Activated T-cell treated with anti-CD3 and anti-CD28 coated beads for 1 hour (primary cell): ENCODE measurements around the gene CD300LF.

Experiments used
- DNase-seq: peaks from one replicate; pipeline ENCODE4 v3.0.0-alpha.2; 2020; ENCODE audit warnings: low read depth

The CD300LF gene

DNA sequence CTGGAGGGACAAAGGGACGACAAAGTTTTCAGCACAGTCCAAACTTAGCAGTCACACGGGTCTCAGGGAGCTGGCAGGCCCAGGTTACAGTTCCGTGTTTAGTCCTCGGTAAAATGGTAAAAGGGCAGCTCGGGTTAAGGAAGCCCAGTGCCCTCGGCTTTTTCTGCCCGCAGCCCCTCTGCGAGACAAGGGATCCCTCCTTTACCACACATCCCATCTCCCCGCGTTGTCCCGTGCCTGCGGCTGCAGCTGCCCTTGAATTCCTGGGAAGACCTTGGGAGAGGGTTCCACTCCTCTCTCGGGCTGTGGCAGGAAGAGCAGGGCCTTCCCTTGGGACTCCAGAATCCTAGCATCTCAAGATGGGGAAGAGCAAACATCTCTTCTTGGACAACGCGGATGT, 17.1 kb upstream of the CD300LF start:
- no peak for DNase-seq

DNA sequence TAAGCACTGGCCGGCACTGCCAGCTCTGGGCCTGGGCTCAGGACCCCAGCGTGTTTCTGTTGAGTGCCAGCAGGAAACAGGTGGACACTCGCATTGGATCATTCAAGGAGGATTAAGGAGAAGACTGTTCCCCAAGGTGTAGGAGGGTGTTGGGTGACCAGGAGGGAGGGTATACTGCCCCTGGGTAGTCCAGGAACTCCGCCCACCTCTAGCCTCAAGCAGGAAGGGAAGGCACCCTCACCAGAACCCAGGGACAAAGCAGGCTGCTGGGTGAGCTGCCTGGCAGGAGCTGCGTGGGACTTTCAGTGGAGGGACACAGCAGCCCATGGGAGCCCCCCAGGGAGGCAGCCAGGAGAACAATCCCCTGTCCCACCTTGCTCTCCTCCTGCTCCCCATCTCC, 16.6 kb upstream of the CD300LF start:
- no peak for DNase-seq

DNA sequence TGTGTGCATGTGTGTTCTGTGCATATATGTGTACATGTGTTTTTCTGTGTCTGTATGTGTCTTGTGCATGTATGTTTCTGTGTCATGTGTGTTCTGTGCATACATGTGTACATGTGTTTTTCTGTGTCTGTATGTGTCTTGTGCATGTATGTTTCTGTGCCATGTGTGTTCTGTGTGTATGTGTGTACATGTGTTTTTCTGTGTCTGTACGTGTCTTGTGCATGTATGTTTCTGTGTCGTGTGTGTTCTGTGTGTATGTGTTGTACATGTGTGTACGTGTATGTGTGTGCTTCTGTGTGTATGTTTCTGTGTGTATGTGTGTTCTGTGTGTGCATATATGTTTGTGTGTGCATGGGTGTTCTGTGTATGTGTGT, 16.0 kb upstream of the CD300LF start:
- DNase-seq: no peak

DNA sequence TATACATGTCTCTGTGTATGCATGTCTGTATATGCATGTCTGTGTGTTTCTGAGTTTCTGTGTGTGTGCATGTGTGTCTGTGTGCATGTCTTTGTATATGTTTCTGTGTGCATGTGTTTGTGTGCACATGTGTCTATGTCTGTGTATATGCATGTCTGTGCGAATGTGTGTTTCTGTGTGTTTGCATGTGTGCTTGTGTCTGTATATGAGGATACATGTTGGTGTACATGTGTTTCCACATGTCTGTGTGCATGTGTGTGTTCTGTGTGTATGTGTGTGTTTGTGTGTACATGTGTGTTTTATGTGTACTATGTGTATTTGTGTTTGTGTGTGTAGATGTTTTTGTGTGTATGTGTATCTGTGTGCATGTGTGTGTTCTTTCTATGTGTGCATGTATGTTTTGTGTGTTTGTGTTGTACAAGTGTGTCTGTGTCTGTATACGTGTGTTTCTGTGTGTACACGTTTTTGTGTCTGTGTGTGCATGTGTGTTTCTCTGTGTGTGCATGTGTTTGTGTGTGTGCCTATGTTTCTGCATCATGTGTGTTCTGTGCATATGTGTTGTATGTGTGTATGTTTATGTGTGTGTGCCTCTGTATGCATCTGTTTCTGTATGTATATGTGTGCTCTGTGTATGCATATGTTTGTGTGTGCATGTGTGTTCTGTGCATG, 15.4 kb upstream of the CD300LF start:
- no peak for DNase-seq

DNA sequence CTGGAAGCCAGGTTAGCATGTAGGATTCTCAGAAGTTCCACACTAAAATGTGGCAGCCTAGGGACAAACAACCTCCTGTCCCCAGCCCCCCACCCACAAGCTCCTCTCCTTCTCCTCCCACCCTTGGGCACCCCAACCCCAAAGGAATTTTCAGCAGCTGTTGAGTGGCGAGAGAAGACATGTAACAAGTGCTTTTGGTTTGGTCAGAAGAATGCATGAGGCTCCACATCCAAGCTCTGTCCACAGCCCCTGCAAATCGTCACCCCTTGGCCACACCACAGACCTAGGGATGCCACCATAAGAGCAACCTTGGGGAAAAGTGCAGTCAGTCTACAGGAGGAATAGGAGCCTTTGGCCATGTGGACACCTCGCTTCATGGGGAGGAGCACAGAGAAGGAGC, 12.4 kb upstream of the CD300LF start:
- no peak for DNase-seq

DNA sequence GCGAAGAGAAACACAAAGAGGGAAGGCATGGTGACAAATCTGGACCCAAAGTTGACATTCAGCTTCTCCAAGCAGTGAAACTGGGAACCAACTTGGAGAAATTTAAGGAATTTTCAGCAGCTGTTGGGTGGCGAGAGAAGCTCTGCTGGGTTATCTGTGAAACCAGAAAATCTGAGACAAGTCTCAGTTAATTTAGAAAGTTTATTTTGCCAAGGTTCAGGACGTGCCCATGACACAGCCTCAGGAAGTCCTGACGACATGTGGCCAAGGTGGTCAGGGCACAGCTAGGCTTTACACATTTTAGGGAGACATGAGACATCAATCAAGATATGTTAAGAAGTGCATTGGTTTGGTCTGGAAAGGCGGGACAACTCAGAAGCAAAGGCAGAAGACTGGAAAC, 11.2 kb upstream of the CD300LF start:
- no peak for DNase-seq

DNA sequence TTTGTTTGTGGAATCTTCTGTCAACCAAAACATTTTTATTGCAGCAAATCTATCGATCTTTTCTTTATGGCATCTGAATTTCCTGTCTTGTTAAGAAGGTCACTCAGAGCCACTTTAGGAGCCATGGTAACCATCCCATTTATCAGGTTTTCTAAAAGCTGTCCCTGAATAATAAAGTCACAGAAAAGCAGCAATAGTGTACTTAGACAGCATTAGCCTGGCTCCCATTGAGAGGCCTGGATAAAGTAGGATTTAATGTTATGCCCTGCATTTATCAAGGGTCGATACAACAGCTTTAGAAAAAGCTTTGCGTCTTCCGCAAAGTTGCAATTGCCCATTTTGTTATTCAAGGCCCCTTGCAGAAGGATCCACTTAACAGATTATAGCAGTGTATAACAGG, 10.1 kb upstream of the CD300LF start:
- DNase-seq: no peak

DNA sequence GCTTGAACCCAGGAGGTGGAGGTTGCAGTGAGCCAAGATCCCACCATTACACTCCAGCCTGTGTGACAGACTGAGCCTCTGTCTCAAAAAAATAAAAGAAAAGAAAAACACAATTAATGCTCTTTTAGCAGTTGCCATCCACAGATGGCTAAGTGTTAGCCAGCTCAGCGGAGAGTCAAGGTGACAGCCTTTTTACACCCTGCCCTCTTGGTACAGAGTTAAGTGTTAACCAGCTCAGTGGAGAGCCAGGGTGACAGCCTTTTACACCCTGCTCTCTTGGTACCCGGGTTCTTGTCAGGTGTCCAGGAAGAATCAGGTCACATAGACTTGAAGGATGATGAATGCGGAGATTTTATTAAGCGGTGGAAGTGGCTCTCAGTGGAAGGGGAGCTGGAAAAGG, 7.8 kb upstream of the CD300LF start:
- DNase-seq: no peak

DNA sequence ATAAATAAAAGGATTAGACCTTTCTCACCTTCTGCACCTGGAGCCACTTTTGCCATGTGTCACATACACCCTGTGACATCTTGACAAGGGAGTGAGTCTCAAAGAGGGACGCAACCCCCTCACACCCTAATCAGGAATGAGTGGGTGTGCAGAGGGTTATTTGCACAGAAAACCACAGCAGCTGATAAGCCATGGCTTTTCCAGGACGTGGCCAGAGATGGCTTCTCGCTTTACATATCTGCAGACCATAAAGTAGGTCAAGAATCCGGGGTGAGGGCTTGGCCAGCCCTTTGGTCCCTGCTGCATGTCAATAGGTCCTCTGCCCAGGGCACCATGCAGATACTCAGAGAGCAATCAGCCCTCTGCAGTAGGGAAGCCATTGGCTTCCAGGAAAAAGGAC, 2.4 kb upstream of the CD300LF start:
- DNase-seq: no peak

DNA sequence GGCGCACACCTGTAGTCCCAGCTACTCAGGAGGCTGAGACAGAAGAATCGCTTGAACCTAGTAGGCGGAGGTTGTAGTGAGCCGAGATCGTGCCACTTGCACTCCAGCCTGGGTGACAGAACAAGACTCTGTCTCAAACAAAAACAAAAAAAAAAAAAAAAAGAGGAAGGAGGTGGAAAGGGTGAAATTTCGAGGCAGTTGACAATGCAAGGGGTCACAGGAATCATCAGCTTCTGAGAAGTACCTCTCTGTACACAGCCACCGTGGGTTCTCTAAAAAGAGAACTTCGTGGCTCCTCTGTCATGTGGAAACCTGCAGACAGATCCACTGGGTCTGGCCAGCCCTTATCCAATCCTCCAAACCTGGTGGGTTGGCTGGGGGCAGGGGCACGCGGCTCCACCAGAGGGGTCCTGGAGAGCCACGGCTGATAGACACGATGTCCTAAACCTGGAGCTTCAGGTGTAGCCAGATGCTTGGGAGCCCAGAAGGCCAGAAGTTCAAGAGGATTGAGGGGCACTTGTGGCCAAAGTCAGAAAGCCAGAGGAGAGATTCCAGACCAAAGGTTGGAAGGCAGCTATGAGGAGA, 540 bp upstream of the CD300LF start:
- DNase-seq: no peak

DNA sequence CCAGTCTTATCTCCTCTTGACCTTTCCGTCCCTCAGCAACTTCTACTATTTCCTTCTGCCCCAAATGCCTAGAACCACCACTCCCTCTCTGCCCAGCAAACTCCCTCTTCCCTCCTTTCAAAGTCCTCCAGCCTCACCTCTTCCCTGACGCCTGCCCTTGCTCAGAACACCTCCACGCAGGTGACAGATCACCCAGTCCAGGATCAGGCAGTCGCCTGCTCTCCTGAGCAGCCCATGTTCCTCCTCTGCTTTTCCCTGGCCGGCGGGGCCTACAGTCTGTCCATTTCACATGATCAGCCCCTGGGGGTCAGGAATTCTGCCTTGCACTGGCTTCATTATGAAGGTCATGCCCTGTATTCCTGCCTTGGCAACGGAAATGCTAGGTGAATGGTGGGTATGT, 422 bp downstream of the CD300LF start:
- DNase-seq: no peak

DNA sequence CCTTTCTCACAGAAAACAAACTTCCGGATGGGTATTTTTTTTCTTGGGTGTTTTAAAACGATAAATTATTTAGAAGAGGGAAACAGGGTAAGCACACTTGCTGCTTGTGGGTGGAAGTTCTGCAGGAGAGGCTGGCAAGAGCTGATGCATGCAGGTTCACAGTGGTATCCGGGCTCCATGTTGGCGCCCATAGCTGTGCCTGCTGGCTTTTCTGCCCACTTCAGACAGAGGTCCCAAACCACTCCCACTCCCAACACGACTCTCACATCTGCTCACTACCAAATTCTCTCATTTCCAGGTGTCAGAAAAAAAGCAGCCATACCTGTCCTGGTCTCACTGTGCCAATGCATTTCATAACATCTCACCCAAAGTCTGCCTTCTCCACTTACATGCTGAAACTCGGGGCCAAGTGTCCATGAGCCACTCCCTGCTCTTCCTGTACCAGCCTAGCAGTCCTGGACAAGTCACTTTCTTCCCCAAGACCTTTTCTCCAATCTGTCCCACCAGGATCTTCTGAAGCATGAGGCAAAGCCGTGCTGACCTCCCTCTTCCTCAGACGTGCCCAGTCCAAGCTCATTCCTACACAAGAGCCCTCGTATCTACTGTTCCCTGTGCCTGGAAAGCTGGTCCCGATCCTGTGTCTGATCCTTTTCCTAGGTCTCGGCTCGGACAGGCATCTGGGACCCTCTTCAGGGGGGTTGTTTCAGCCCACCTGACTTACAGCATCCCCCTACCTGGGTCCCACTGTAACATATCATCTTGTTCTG, 1.5 kb downstream of the CD300LF start:
- DNase-seq: no peak

DNA sequence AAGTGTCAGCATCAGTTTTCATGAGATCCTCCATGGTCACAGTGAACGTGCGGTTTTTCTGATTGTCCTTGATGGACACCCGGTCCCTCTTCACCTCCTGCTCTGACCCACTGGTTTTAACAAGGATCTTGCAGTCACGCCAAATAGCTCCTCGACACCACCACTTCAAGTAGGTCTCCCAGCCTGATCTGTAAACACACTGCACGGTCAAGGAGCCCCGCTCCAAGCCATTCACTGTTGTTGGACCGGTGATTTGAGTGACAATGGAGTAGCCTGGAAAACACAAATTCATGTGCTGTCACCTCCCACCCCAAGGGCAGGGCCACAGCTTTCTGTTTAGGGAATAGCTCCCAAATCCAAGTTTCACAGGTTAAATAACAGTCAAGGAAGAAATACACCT, 8.2 kb downstream of the CD300LF start:
- DNase-seq: no peak

DNA sequence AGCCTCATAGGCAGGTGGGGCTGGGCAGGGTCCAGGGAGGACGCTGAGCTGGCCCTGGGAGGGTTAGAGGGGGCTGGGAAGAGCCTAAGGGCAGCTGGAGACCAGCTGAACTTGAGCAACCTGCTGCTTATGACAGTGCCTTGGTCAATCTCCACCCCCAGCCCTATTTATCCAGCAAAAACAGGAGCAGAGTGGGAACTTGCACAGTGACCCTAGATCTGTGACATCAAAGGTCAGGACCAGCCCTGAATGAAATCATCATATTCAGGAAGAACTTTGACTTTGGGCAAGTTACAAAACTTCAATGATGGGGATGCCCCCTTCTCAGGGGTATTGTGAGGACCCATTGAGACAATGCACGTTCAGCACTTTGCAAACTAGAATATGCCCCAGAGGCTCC, 9.4 kb downstream of the CD300LF start:
- DNase-seq: no peak

DNA sequence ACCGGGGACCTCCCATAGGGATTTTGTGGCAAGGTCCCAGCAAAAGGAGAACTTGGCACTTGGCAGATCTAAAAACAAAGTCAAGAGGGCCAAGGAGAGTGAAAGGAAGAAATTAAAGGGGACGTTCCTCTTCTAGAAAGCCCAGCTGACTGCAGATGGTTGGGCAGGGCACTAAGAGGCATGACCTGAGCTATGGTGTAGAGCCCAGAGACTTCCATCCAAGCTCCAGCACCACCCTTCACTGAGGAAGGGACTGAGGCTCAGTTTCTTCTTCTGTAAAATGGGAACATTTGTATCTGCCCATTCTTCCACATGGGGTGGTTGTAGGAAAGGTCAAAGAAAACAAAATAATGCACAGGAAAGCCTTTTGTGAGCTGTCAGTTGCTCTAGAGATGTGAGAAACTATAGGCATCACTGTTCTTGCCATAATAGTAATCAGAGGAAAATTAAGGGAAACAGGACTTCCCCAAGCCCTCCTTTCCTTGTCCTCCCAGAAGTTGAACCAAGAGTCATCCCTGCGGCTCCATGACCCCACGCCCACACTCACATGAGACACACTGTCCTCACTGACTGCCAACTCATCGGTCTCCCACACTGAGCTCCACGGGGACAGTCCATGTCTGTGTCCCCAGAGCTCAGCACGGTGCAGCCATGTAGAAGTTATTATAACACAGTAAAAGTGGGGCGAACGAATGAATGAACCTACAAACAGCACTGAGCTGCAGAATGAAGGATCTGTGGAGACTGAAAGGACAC, 10.4 kb downstream of the CD300LF start:
- no peak for DNase-seq

DNA sequence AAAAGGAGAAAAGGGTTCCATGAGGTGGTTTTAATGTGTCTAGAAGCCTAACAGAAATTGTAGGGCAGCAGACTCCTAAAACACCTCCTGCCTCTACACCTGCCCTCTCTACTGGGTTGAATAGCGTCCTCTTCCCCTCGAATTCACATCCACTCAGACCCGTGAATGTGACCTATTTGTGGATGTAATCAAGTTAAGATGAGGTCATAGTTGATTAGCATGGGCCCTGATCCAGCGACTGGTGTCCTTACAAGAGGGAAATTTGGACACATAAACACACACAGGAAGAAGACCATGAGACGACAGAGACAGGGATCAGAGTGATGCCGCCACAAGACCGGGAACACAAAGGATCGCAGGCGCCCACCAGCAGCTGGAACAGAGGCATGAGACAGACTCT, 13.5 kb downstream of the CD300LF start:
- no peak for DNase-seq

DNA sequence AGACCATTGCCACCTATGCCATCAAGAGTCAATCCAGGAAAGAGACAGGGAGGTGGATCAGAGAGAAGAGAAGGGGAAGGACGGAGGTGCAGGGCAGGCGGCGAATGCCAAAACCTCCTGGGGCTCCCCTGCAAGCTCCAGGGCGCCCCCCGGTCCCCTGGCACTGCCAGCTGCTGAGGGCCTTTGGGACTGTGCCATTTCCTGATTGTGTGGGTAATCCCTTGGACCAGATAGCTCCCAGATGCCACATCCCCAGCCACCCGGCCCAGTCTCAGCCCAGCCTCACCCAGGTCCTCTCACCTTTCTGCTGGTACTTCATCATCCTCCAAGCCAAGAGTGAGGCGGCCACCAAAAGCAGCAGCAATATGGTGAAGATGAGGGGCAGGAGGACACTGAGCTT, 14.7 kb downstream of the CD300LF start:
- no peak for DNase-seq

DNA sequence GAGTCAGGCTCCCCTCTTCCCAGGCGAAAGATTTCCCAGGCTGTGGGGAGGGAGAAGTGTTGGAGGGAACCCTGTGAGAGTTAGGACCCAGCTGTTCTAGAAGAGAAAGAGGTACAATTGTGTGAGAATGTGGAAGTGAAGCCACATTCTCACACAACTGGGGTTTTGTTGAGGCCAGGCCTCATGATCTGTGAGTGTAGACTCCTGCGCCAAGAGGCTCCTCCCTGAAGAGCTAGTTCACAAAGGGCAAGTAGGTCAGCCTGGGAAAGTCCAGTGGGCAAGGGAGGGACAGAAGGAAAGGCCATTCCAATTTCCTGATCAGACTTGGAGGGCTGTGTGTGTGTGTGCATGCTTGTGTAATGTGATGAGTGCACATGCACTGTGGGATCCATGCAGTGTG, 15.2 kb downstream of the CD300LF start:
- no peak for DNase-seq

DNA sequence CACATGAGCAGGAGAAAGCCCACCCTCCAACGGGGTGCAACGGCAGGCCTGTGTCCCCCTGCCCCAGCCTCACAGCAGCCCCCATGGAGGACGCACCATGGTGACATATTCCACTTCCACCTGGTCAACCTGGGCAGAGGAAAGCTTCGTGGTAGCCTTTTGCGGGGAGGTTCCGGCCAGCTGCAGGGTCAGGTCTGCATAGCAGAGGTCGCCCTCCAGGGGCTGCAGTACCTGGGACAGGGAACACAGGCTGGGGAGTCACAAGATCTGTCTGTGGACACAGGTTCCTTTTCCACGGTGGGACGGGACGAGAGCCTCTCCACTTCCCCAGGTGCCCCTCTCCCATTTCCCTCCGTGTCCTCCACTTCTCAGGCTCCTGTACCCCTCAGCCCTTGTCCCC, 17.1 kb downstream of the CD300LF start:
- DNase-seq: no peak

DNA sequence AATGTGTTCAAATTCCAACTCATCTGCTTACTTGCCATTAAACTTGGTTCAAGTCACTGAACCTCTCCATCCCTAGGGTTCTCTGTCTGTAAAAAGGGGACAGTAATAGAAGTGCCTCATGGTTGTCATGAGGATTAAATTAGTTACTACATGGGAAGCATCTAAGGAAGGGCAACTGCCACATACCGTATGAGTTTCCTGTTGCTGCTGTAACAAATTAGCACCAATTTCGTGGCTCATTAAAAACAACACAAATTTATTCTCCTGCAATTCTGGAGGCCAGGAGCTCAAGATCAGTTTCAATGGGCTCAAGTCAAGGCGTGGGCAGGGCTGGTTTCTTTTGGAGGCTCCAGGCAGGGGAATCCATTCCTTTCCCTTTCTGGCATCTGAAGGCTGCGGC, 18.6 kb downstream of the CD300LF start:
- no peak for DNase-seq

DNA sequence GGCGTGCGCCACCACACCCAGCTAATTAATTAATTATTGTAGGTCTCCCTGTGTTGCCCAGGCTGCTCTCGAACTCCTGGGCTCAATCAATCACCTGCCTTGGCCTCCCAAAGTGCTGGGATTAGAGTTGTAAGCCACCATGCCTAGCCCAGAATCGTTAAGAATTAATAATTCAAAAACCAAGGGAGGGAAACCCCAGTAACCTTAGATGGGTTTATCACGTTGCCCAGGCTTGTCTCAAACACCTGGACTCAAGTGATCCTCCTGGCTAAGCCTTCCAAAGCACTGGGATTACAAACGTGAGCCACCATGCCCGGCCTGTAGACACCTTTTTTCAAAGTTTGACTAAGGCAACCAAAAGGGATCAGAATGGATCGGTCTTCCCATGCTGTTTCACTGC, 21.6 kb downstream of the CD300LF start:
- DNase-seq: no peak

DNA sequence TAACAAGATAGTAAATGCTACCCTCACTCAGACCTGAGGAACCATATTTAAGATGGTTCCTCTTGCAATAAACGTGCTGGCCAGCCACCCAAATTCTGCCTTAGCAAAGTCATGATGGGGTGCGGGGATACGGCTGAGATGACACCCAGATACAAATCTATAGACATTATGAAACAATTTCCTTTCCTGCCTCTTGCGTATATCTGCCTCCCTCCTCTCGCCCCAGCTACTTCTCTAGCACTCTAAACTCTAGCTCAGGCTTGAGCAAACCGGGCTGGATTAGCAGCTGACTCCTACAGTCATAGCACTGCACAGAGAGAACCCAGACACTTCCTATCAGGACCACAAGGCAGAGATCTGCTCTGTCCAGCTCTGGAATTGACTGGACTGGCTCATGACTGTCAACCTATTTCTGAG, 22.3 kb downstream of the CD300LF start:
- DNase-seq: no peak

DNA sequence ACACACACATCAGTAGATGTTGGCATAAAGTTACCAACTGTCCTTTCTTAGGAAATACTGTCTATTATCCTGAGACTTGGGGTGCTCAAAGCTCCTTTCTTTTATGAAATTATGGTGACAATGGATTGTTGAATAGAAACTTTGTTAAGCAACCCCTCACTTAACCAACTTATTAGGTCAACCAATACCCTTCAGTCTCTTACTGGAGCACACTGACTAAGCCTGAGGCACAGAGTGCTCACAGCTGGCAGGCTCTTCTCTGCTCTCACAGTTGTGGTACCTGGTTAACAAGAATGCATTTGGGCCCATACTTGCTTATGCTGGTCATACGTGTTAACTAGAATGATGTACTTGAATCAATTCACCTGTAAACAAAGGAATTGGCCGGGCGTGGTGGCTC, 24.8 kb downstream of the CD300LF start:
- DNase-seq: no peak
